ENCODE data around the gene STEAP3.

STEAP3 gene

GRCh38 chr2:119253114-119253702 is 29.6 kb downstream of the STEAP3 start:
- no peaks in the 10 kb centered on the region for H3K79me2 ChIP-seq (ENCODE audit: low read length)
- H3K4me1 ChIP-seq (ENCODE audit: low read length), result no peaks in the 10 kb centered on the region
- H3K4me2 ChIP-seq (ENCODE audit: low read depth, low read length), result no peak overlapping the region
- H3K27ac ChIP-seq (ENCODE audit: low read length), result no peak overlapping the region
- H2AFZ ChIP-seq (ENCODE audit: low read length), result no peak overlapping the region
- H3K9me2 ChIP-seq (replicated peaks; ENCODE audit: insufficient read depth, low read length), result no peaks in the 10 kb centered on the region
- no peaks in the 10 kb centered on the region for H3K36me3 ChIP-seq (replicated peaks; ENCODE audit: insufficient read depth, low read length)
- no peaks in the 10 kb centered on the region for H3F3A ChIP-seq (ENCODE audit: insufficient read depth, low read length)
- H3K27me3 ChIP-seq (replicated peaks; ENCODE audit: insufficient read depth, low read length), result no peaks in the 10 kb centered on the region
- no peaks in the 10 kb centered on the region for H3K9me3 ChIP-seq (replicated peaks; ENCODE audit: insufficient read depth, low read length)
- DNase-seq, result no peak
- no peak overlapping the region for H3K9ac ChIP-seq (ENCODE audit: low read length)
- no peak overlapping the region for H3K4me3 ChIP-seq (ENCODE audit: low read length)
- TF ChIP-seq EZH2phosphoT487 (IDR thresholded peaks at IDR 0.05; ENCODE audit: low read length), result no peak
- TF ChIP-seq EZH2 (optimal IDR thresholded peaks at IDR 0.05; ENCODE audit: low read depth, low read length), result no peak
- no peak for TF ChIP-seq CTCF (IDR thresholded peaks at IDR 0.05; ENCODE audit: low read length)
- H4K20me1 ChIP-seq (ENCODE audit: insufficient read depth, low read length), result no peaks in the 10 kb centered on the region

- Histone ChIP-seq H3K9me3 (replicated peaks; ENCODE audit: insufficient read depth, low read length) (no peaks in the 10 kb centered on the region), H3K4me2 (ENCODE audit: low read depth, low read length) (no peak overlapping the region), H2AFZ (ENCODE audit: low read length) (no peak overlapping the region), H3K27ac (ENCODE audit: low read length) (no peak overlapping the region), H3K79me2 (ENCODE audit: low read length) (no peaks in the 10 kb centered on the region), H3K9ac (ENCODE audit: low read length) (no peak overlapping the region), H3K27me3 (replicated peaks; ENCODE audit: insufficient read depth, low read length) (no peaks in the 10 kb centered on the region), H3K9me2 (replicated peaks; ENCODE audit: insufficient read depth, low read length) (no peaks in the 10 kb centered on the region), H3K36me3 (replicated peaks; ENCODE audit: insufficient read depth, low read length) (no peaks in the 10 kb centered on the region), H4K20me1 (ENCODE audit: insufficient read depth, low read length) (no peaks in the 10 kb centered on the region), H3F3A (ENCODE audit: insufficient read depth, low read length) (no peaks in the 10 kb centered on the region), H3K4me1 (ENCODE audit: low read length) (no peaks in the 10 kb centered on the region), H3K4me3 (ENCODE audit: low read length) (no peak overlapping the region)
- no peak for TF ChIP-seq CTCF (IDR thresholded peaks at IDR 0.05; ENCODE audit: low read length)
- no peak for TF ChIP-seq EZH2 (optimal IDR thresholded peaks at IDR 0.05; ENCODE audit: low read depth, low read length)
- TF ChIP-seq EZH2phosphoT487 (IDR thresholded peaks at IDR 0.05; ENCODE audit: low read length), result no peak
- no peak for DNase-seq
These were observed 30.3 kb downstream of the STEAP3 start for GRCh38 chr2:119253760-119254600.

DNA sequence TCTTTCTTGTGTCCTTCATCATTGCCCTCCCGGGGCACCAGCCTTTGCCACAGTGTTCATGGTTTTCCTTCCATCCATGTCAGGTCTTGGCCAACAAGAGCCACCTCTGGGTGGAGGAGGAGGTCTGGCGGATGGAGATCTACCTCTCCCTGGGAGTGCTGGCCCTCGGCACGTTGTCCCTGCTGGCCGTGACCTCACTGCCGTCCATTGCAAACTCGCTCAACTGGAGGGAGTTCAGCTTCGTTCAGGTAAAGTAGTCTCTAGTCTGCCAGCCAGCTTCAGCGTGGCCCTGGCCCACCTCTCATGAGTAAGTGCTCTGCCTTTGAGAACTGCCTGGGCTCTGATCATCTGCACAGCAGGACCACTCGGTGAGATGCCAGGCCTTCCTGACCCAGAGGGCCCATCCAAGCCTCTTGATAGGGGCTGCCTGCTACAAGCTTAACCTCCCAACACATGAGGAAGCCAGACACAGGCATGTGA is 31.0 kb downstream of the STEAP3 start:
- H4K20me1 ChIP-seq (ENCODE audit: insufficient read depth, low read length), result no peaks in the 10 kb centered on the region
- H3K9me2 ChIP-seq (replicated peaks; ENCODE audit: insufficient read depth, low read length), result no peaks in the 10 kb centered on the region
- TF ChIP-seq EZH2 (optimal IDR thresholded peaks at IDR 0.05; ENCODE audit: low read depth, low read length) (no peak), CTCF (IDR thresholded peaks at IDR 0.05; ENCODE audit: low read length) (no peak), EZH2phosphoT487 (IDR thresholded peaks at IDR 0.05; ENCODE audit: low read length) (no peak)
- no peaks in the 10 kb centered on the region for H3K79me2 ChIP-seq (ENCODE audit: low read length)
- no peak overlapping the region for H3K9ac ChIP-seq (ENCODE audit: low read length)
- H3F3A ChIP-seq (ENCODE audit: insufficient read depth, low read length), result no peaks in the 10 kb centered on the region
- no peaks in the 10 kb centered on the region for H3K4me1 ChIP-seq (ENCODE audit: low read length)
- no peak overlapping the region for H3K4me3 ChIP-seq (ENCODE audit: low read length)
- H3K9me3 ChIP-seq (replicated peaks; ENCODE audit: insufficient read depth, low read length), result no peaks in the 10 kb centered on the region
- no peak overlapping the region for H3K27ac ChIP-seq (ENCODE audit: low read length)
- H3K27me3 ChIP-seq (replicated peaks; ENCODE audit: insufficient read depth, low read length), result no peaks in the 10 kb centered on the region
- no peaks in the 10 kb centered on the region for H3K36me3 ChIP-seq (replicated peaks; ENCODE audit: insufficient read depth, low read length)
- H3K4me2 ChIP-seq (ENCODE audit: low read depth, low read length), result no peak overlapping the region
- no peak for DNase-seq
- no peak overlapping the region for H2AFZ ChIP-seq (ENCODE audit: low read length)
